SK-N-MC (cell line): ENCODE measurements around the gene SYT6.

Source experiments
- DNase-seq: peaks from one replicate; pipeline ENCODE4 v3.0.0-alpha.2; 2011; ENCODE audit warnings: low read depth, low spot score
- H3K27ac ChIP-seq: fragments of 200-600 bp; sonication (generic); 2 replicates; pipeline ENCODE4 v1.5.1; 2016; ENCODE audit warnings: mixed run types
- H3K36me3 ChIP-seq: fragments of 200-600 bp; sonication (generic); 2 replicates; pipeline ENCODE4 v1.6.1; 2017; ENCODE audit warnings: antibody characterized with exemption, low read length, mixed read lengths; ENCODE audit not compliant: insufficient read depth
- H3K4me3 ChIP-seq: fragments of 200-600 bp; sonication (generic); 2 replicates; pipeline ENCODE4 v1.5.1; 2016
- H3K9ac ChIP-seq: fragments of 200-600 bp; sonication (generic); 2 replicates; pipeline ENCODE4 v1.8.0; 2017; ENCODE audit warnings: mixed run types, mixed read lengths; ENCODE audit not compliant: insufficient read length
- H3K9me3 ChIP-seq: fragments of 200-600 bp; sonication (generic); 2 replicates; pipeline ENCODE4 v1.6.1; 2017; ENCODE audit warnings: low read depth, mild to moderate bottlenecking, antibody characterized with exemption, low read length, moderate library complexity, mixed read lengths
- EZH2 ChIP-seq: fragments of 200-600 bp; sonication (generic); IDR thresholded peaks from one replicate; pipeline ENCODE4 v1.6.1; 2017; ENCODE audit warnings: antibody characterized with exemption
- FOXP2 ChIP-seq: optimal IDR thresholded peaks from 2 replicates; pipeline ENCODE3; 2011; ENCODE audit warnings: mild to moderate bottlenecking, moderate library complexity; ENCODE audit not compliant: insufficient read depth; ENCODE audit errors: extremely low read length, control extremely low read depth
- POLR2AphosphoS5 ChIP-seq: IDR thresholded peaks from 2 replicates; pipeline ENCODE4 v1.6.1; 2012; ENCODE audit warnings: mild to moderate bottlenecking, low read depth, low read length, borderline replicate concordance

Gene SYT6

GRCh38 chr1:114040273-114041015 is 113.2 kb downstream of the SYT6 start:
- TF ChIP-seq EZH2 (no peak), FOXP2 (no peak), POLR2AphosphoS5 (no peak)
- H3K4me3 ChIP-seq, result no peak overlapping the region
- H3K9me3 ChIP-seq, result no peaks in the 10 kb centered on the region
- H3K27ac ChIP-seq, result no peak overlapping the region
- no peaks in the 10 kb centered on the region for H3K36me3 ChIP-seq
- DNase-seq, result no peak
- no peak overlapping the region for H3K9ac ChIP-seq
